Kidney epithelial cell (primary cell): ENCODE measurements around the gene ELL. TPM values are rescaled to one million over a fixed set of nuclear protein-coding genes. Genes with fewer than 3 reads are reported as not detected.

Experiments used
- DNase-seq: peaks from one replicate; pipeline ENCODE4 v3.0.0-alpha.2; 2010; ENCODE audit warnings: low read depth
- H3K27me3 ChIP-seq: 2 replicates; pipeline ENCODE4 v1.6.0; 2011; ENCODE audit warnings: low read length; ENCODE audit not compliant: control insufficient read depth, insufficient read depth
- H3K36me3 ChIP-seq: 2 replicates; pipeline ENCODE4 v1.5.1; 2011; ENCODE audit warnings: low read length; ENCODE audit not compliant: control insufficient read depth, insufficient read depth
- H3K4me3 ChIP-seq: 2 replicates; pipeline ENCODE4 v1.5.1; 2011; ENCODE audit warnings: low read depth, mild to moderate bottlenecking, control low read depth, low read length
- CTCF ChIP-seq: IDR thresholded peaks from 2 replicates; pipeline ENCODE4 v1.5.1; 2011; ENCODE audit warnings: mild to moderate bottlenecking, moderate library complexity, low read length, control low read depth, inconsistent platforms; ENCODE audit not compliant: insufficient read depth, poor library complexity, severe bottlenecking
- total RNA-seq: library from RNA; depleted of rRNA; stranded (reverse); fragments of >200 nt; gene quantifications from 2 replicates; pipeline ENCODE4 v1.2.3, GENCODE V29; 2015

ELL gene
- total RNA-seq, 1 donor from 2014 or later = 13.1 TPM

GRCh38 chr19:18475004-18475453, 46.8 kb downstream of the ELL start:
- no peaks in the 10 kb centered on the region for H3K36me3 ChIP-seq
- H3K4me3 ChIP-seq = no peak overlapping the region
- H3K27me3 ChIP-seq = no peaks in the 10 kb centered on the region
- TF ChIP-seq CTCF = no peak
- no peak for DNase-seq

- H3K4me3 ChIP-seq = no peak overlapping the region
- TF ChIP-seq CTCF = no peak
- H3K36me3 ChIP-seq = no peaks in the 10 kb centered on the region
- no peaks in the 10 kb centered on the region for H3K27me3 ChIP-seq
- no peak for DNase-seq
Measured at GRCh38 chr19:18474366-18474887, 47.4 kb downstream of the ELL start.

GRCh38 chr19:18473706-18474087, 48.2 kb downstream of the ELL start:
- Histone ChIP-seq H3K27me3 (no peaks in the 10 kb centered on the region), H3K4me3 (no peak overlapping the region), H3K36me3 (no peaks in the 10 kb centered on the region)
- TF ChIP-seq CTCF = no peak
- DNase-seq = no peak

GRCh38 chr19:18473003-18473705, 48.7 kb downstream of the ELL start:
- TF ChIP-seq CTCF = no peak

GRCh38 chr19:18470787-18471186, 51.1 kb downstream of the ELL start:
- Histone ChIP-seq H3K36me3 (no peaks in the 10 kb centered on the region), H3K27me3 (no peaks in the 10 kb centered on the region), H3K4me3 (no peak overlapping the region)
- TF ChIP-seq CTCF = no peak
- no peak for DNase-seq

More at GRCh38 chr19:18473003-18473705, 48.7 kb downstream of the ELL start:
- no peak for DNase-seq
- H3K36me3 ChIP-seq = no peaks in the 10 kb centered on the region
- no peak overlapping the region for H3K4me3 ChIP-seq
- no peaks in the 10 kb centered on the region for H3K27me3 ChIP-seq
